K562 (cell line): ENCODE measurements around the gene U2AF1L4. TPM values are rescaled to one million over a fixed set of nuclear protein-coding genes. Genes with fewer than 3 reads are reported as not detected.
A peak's percentile ranks its signal among the peaks of the same experiment; 100 is the strongest.

Source experiments
- E2F4 ChIP-seq: sonication (generic); formaldehyde crosslinking; IDR thresholded peaks from 2 replicates; pipeline ENCODE4 v1.8.0; 2022; ENCODE audit warnings: mild to moderate bottlenecking, low read depth, missing genetic modification reagents
- ELK3 ChIP-seq: fragments of 450-650 bp; formaldehyde crosslinking; IDR thresholded peaks from 2 replicates; pipeline ENCODE4 v1.4.0; 2020; ENCODE audit warnings: mild to moderate bottlenecking
- FIP1L1 ChIP-seq: fragments of 200-400 bp; formaldehyde crosslinking; IDR thresholded peaks from 2 replicates; pipeline ENCODE4 v1.6.1; 2018; ENCODE audit warnings: mild to moderate bottlenecking, low read depth, low read length; ENCODE audit not compliant: poor library complexity, severe bottlenecking
- LEF1 ChIP-seq: fragments of 450-650 bp; IDR thresholded peaks from 2 replicates; pipeline ENCODE4 v1.6.1; 2016; ENCODE audit warnings: mild to moderate bottlenecking
- MED1 ChIP-seq: sonication (generic); formaldehyde crosslinking; IDR thresholded peaks from 2 replicates; pipeline ENCODE4 v1.8.1; 2023; ENCODE audit warnings: missing genetic modification reagents, borderline replicate concordance
- NFIX ChIP-seq: fragments of 250-450 bp; sonication (Bioruptor Pico); IDR thresholded peaks from 2 replicates; pipeline ENCODE4 v1.4.0; 2020; ENCODE audit warnings: low read depth, mild to moderate bottlenecking, moderate library complexity
- SRF ChIP-seq, 2 experiments: fragments of 250-450, 450-650 bp in 1 of 2; sonication (Bioruptor Pico) in 1 of 2; sonication (generic) in 1 of 2; formaldehyde crosslinking; IDR thresholded peaks; 2 replicates each; pipeline versions ENCODE4 v1.5.0 to v1.5.1; 2020 to 2022; ENCODE audit warnings: mild to moderate bottlenecking in 1 of 2, missing genetic modification reagents in 1 of 2
- TBP ChIP-seq: optimal IDR thresholded peaks from 2 replicates; pipeline ENCODE3; 2011; ENCODE audit warnings: low read depth, low read length, improper control_type of control experiment
- TCF3 ChIP-seq: sonication (generic); formaldehyde crosslinking; IDR thresholded peaks from 2 replicates; pipeline ENCODE4 v1.4.0; 2020; ENCODE audit warnings: mild to moderate bottlenecking, missing genetic modification reagents
- ZNF12 ChIP-seq: sonication (generic); formaldehyde crosslinking; IDR thresholded peaks from 2 replicates; pipeline ENCODE4 v1.4.0; 2020; ENCODE audit warnings: mild to moderate bottlenecking, missing genetic modification reagents
- ZNF253 ChIP-seq: fragments of 250-450 bp; sonication (Bioruptor Pico); conservative IDR thresholded peaks from 2 replicates; pipeline ENCODE4 v1.6.1; 2021; ENCODE audit warnings: mild to moderate bottlenecking
- ZNF436 ChIP-seq: fragments of 250-450, 450-650 bp; sonication (Bioruptor Pico); formaldehyde crosslinking; IDR thresholded peaks from 2 replicates; pipeline ENCODE4 v1.7.0; 2020; ENCODE audit warnings: mild to moderate bottlenecking
- ZNF717 ChIP-seq: fragments of 250-450 bp; sonication (Bioruptor Pico); IDR thresholded peaks from 2 replicates; pipeline ENCODE4 v1.5.0; 2021
- polyA plus RNA-seq, 8 experiments: library from polyadenylated mRNA; depleted of rRNA in 4 of 8; stranded (reverse) in 5 of 8; unstranded in 3 of 8; fragments of >200 nt; fragmentation: Nextera tagmentation in 2 of 8; fragmentation: Illumina TruSeq in 1 of 8; extraction: Ambion mirVana in 2 of 8; extraction: Trizol in 1 of 8; gene quantifications; 2 replicates each; pipeline versions ENCODE4 v1.2.1 to v1.2.3, GENCODE V29; 2011 to 2014; ENCODE audit warnings: inconsistent platforms in 1 of 8, missing spikeins in 1 of 8
- total RNA-seq, 7 experiments: library from RNA; depleted of rRNA in 6 of 7; stranded (reverse); fragments of >200 nt in 6 of 7; fragmentation: Illumina TruSeq in 2 of 7; extraction: Trizol in 2 of 7; gene quantifications; 2 replicates each; pipeline versions ENCODE4 v1.2.1 to v1.2.3, GENCODE V29; 2011 to 2021; ENCODE audit warnings: low replicate concordance in 1 of 7
- TF ChIP-seq, protein P1 (sequence below): sonication (generic); formaldehyde crosslinking; IDR thresholded peaks from 2 replicates; pipeline ENCODE4 v1.8.0; 2023; ENCODE audit warnings: mild to moderate bottlenecking, missing genetic modification reagents
- TF ChIP-seq, protein P2 (sequence below): fragments of 200-800 bp; sonication (Bioruptor generic); IDR thresholded peaks from 2 replicates; pipeline ENCODE4 v1.6.1; 2016; ENCODE audit warnings: missing genetic modification characterization, missing compliant biosample characterization

Gene U2AF1L4
- total and polyA plus RNA-seq, 9 of the 15 experiments (the other 6 are each of a cell fraction or from before 2014, with no cell fraction given): 8.4 to 19.5 (median 12.6) TPM

GRCh38 chr19:35740423-35741202 lies 4.6 kb downstream of the U2AF1L4 start (continued):
- TF ChIP-seq, protein P1, sequence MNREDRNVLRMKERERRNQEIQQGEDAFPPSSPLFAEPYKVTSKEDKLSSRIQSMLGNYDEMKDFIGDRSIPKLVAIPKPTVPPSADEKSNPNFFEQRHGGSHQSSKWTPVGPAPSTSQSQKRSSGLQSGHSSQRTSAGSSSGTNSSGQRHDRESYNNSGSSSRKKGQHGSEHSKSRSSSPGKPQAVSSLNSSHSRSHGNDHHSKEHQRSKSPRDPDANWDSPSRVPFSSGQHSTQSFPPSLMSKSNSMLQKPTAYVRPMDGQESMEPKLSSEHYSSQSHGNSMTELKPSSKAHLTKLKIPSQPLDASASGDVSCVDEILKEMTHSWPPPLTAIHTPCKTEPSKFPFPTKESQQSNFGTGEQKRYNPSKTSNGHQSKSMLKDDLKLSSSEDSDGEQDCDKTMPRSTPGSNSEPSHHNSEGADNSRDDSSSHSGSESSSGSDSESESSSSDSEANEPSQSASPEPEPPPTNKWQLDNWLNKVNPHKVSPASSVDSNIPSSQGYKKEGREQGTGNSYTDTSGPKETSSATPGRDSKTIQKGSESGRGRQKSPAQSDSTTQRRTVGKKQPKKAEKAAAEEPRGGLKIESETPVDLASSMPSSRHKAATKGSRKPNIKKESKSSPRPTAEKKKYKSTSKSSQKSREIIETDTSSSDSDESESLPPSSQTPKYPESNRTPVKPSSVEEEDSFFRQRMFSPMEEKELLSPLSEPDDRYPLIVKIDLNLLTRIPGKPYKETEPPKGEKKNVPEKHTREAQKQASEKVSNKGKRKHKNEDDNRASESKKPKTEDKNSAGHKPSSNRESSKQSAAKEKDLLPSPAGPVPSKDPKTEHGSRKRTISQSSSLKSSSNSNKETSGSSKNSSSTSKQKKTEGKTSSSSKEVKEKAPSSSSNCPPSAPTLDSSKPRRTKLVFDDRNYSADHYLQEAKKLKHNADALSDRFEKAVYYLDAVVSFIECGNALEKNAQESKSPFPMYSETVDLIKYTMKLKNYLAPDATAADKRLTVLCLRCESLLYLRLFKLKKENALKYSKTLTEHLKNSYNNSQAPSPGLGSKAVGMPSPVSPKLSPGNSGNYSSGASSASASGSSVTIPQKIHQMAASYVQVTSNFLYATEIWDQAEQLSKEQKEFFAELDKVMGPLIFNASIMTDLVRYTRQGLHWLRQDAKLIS (CRISPR knock-in tag): peak; percentile 34; the same call in 1 of the 2 replicates
- TF ChIP-seq TBP: peak; percentile 94
- TF ChIP-seq NFIX (CRISPR knock-in tag): no peak
- TF ChIP-seq ZNF717 (CRISPR knock-in tag): no peak
- TF ChIP-seq LEF1: 0 out of 2 replicates have a peak, but pooled peaks have one; percentile 11
- peak; percentile 43 for TF ChIP-seq FIP1L1
- peak in 1 of 2 experiments; percentile 74; a peak in 1 of 4 replicates for TF ChIP-seq SRF (CRISPR knock-in tag; IDR thresholded peaks at IDR 0.05)
- peak; percentile 73 for TF ChIP-seq TCF3 (CRISPR knock-in tag)
- TF ChIP-seq, protein P2, sequence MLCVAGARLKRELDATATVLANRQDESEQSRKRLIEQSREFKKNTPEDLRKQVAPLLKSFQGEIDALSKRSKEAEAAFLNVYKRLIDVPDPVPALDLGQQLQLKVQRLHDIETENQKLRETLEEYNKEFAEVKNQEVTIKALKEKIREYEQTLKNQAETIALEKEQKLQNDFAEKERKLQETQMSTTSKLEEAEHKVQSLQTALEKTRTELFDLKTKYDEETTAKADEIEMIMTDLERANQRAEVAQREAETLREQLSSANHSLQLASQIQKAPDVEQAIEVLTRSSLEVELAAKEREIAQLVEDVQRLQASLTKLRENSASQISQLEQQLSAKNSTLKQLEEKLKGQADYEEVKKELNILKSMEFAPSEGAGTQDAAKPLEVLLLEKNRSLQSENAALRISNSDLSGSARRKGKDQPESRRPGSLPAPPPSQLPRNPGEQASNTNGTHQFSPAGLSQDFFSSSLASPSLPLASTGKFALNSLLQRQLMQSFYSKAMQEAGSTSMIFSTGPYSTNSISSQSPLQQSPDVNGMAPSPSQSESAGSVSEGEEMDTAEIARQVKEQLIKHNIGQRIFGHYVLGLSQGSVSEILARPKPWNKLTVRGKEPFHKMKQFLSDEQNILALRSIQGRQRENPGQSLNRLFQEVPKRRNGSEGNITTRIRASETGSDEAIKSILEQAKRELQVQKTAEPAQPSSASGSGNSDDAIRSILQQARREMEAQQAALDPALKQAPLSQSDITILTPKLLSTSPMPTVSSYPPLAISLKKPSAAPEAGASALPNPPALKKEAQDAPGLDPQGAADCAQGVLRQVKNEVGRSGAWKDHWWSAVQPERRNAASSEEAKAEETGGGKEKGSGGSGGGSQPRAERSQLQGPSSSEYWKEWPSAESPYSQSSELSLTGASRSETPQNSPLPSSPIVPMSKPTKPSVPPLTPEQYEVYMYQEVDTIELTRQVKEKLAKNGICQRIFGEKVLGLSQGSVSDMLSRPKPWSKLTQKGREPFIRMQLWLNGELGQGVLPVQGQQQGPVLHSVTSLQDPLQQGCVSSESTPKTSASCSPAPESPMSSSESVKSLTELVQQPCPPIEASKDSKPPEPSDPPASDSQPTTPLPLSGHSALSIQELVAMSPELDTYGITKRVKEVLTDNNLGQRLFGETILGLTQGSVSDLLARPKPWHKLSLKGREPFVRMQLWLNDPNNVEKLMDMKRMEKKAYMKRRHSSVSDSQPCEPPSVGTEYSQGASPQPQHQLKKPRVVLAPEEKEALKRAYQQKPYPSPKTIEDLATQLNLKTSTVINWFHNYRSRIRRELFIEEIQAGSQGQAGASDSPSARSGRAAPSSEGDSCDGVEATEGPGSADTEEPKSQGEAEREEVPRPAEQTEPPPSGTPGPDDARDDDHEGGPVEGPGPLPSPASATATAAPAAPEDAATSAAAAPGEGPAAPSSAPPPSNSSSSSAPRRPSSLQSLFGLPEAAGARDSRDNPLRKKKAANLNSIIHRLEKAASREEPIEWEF: no peak
- peak; percentile 38; the same call in 1 of the 2 replicates for TF ChIP-seq E2F4
- no peak for TF ChIP-seq ZNF253
- TF ChIP-seq ZNF12 (CRISPR knock-in tag): 0 out of 2 replicates have a peak, but pooled peaks have one; percentile 4
- no peak for TF ChIP-seq ZNF436 (CRISPR knock-in tag)
- TF ChIP-seq ELK3 (CRISPR knock-in tag): no peak
- TF ChIP-seq MED1 (CRISPR knock-in tag): no peak
